Putamen (tissue), 1 donor: ENCODE measurements around the gene TRNAU1AP.
"Not testable (repeated sequence)": the region's sequence is repeated elsewhere in the genome, so short reads cannot be mapped to it uniquely, and the experiment has no call there.

Source experiments
- DNase-seq: peaks from one replicate; pipeline ENCODE4 v3.0.0-alpha.2; 2016; ENCODE audit warnings: low spot score

The TRNAU1AP gene

DNA sequence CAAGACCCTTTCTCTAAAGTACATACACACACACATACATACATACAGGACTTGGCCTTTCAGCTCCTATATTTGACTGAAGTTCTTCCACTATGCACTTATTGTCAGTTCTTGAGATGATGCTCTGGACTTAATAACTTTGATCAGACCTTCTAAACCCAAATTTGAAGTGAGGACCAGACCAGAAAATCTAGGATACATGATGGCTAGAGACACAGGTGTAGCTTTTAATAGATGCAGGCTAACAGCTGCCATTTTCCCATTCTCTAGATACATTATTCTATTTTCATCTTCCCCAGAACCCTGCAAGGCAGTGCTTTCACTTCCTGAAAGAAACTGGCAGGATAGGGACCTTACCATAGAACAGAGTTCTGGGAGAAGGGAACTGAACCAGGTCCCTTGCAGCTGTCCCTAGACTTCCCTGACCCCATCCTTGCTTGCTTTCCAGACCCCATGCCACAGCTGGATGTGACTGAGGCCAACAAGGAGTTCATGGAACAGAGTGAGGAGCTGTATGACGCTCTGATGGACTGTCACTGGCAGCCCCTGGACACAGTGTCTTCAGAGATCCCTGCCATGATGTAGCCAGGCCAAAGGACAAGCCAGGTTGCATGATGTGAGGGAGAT is 24.3 kb downstream of the TRNAU1AP start:
- DNase-seq = no peak

DNA sequence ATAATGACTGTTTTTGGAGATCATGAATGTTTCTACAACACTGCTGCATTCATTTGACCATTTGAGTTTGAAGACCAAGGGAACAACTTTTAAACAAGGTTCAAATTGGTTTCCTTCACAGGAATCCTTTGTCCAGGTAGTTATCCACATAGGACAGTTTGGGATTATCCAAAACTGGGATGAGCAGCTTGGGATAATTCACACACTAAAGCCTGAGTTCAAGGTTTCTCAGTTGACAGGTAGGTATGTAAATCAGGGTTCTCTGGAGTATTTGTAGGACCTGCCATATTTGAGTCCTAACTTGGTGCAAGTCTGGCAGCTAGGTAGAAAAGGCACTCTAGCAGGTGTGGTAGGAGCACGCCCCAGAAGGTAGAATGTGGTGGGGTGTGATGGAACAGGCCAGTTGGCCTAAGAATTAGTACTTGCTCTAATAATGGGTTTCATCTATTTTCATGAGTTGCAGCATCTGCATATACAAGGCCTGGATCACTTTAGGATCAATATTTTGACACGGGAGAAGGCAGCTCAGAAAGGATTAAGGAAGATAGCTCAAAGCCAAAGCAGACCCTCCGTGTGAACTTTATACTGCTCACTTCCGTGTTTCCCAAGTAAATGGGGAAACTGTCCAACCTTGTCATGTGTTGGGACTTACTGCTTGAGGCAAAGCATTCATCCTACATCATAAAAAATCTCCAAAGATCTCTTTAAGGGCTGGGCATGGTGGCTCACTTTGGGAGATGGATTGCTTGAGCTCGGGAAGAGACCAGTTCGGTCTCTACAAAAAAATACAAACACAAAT is 25.1 kb downstream of the TRNAU1AP start:
- DNase-seq = no peak

DNA sequence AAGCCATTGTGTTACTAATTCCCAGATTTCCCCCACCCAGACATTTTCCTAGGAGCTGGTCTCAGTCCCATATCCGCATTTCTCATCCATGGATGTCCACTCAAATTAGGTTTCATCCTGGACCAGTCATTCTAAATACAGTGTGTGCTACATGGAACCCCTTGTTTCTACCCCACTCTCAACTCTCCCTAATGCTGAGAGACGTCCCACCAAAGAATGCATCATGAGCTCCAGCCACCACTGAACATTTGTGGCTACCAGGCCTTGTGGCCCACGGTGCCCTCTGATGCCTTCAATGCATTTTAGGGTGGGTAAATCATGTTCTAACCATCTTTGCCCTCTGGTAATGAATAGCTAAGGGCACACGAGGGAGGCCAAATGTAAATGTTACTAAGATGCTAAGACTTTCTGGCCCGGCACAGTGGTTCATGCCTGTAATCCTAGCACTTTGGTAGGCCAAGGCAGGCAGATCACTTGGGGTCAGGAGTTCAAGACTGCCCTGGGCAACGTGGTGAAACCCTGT is 25.9 kb downstream of the TRNAU1AP start:
- no peak for DNase-seq

DNA sequence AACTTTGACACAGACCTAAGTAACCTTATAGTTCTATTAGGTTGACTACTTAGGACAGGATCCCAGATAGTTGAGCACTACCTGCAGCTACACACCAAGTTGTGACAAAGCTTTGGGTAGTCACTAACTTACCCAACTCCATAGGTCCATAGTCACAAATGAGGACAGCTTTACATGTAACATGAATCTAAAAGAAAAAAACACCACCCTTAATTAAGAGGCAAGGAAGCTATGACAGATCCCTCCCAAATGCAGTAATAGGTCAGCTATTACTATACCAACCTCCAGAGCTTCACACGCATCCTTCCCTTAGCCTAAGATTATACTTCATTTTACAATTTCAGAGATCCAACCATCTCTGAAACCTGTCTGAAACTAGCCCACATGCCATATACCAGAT is 26.5 kb downstream of the TRNAU1AP start:
- DNase-seq = no peak

DNA sequence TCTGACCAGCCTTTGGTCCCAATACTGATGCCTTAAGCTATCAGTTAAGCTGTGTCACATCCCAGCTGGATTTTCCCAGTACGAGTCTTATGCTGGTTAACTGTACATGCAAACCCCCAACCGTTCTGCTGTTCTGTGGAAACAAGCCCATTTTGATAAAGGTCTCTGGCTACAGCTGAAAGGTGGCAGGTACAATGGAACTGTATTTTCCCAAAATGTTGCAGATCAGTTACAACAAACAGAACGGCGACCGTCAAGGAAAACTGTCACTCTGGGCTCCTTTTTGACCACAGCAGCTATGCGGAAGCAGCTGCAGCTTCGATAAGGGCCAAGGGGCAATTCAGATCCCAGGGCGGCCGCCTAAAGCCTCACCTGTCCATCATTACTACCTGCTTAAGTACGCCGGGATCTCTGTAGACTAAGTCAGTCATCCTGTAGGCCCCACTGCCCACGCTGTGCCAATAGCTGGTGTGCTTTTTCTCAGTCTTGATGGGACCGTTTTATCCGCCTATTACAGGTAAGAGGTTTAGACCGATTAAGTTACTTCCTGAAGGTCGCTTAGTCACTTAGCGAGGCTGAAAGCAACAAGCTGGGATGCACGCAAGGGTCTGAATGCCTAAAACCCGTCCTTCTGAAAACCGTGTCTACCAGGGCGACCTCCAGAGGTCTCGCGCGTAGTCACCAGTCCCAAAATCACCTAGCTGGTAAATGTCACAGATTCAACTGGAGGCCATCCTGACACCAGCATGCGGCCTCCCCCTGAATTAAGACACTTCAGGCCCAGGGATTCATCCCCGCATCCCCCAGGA is 28.0 kb downstream of the TRNAU1AP start:
- peak; percentile 39 for DNase-seq

DNA sequence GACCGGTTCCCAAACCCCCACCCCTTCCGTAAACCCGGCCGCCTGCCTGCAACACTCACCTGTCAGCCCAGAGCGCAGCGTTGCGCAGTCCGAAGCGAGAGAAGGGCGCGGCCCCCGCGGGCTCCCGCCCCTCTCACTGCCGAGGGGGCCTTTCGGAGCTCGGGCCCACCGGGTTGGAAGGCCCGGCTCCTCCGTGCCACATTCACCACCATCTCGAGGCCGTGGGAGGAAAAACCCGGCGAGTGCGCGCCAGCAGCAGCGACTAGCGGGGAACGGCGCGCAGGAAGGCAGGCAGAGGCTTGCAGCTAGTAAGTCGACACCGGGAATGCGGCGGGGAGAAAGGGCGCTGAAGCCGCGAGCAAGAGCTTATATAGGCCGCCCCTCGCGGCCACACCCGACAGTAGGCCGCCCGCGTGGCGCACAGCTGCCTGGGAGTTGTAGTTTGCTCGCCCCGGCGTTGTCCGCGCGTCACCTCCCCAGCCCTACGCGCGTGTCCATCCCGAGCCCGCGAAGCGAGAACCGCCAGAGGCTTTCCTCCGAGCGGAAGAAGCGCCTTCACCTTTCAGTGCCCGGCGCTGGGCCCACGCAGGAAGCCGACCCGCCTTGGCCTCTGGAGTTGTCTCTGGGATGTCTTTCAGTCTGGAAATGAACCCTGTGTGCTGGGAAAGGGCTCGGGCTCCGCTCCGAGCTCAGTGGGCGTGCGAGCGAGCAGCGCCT is 28.8 kb downstream of the TRNAU1AP start:
- DNase-seq = peak; percentile 94

DNA sequence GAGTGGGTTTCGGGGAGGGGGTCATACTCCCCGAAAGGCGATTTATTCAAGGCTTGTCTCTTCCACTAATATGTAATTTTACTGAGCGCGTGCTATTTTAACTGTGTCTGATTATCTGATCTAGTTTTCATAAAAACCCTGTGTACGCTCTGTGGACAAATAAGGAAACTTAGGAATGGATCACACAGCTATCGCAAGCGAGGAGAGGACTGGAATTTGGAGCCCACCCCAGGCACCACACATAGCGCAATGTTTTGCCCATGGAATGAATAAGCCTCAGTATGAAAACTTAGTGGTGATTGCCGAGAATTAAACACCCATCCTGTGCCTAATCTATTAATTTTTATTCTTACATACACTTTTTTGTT is 29.3 kb downstream of the TRNAU1AP start:
- no peak for DNase-seq

DNA sequence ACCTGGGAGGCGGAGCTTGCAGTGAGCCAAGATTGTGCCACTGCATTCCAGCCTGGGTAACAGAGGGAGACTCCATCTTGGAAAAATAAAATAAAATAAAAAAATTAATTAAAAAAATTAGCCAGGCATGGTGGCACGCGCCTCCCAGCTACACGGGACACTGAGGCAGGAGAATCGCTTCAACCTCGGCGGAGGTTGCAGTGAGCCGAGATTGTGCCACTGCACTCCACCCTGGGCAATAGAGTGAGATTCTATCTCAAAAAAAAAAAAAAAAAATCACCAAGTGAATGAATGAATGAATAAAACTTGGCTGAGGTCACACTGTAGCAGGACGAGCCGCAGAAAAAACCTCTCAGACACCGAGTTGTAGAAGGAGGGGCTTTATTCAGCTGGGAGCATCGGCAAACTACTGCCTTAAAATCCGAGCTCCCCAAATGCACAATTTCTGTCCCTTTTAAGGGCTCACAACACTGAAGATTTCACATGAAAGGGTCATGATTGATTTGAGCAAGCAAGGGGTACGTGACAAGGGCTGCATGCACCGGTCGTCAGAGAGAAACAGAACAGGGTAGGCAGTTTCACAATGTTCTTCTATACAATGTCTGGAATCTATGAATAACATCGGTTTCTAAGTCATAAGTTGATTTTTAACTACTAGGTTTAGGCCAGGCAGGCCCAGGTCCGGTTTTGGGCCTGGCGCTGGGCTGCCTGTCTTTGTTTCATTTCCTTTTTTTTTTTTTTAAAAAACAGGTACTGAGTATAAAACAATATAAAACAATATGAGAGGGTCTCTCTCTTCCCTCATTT is 33.9 kb downstream of the TRNAU1AP start:
- DNase-seq = not testable (repeated sequence)

DNA sequence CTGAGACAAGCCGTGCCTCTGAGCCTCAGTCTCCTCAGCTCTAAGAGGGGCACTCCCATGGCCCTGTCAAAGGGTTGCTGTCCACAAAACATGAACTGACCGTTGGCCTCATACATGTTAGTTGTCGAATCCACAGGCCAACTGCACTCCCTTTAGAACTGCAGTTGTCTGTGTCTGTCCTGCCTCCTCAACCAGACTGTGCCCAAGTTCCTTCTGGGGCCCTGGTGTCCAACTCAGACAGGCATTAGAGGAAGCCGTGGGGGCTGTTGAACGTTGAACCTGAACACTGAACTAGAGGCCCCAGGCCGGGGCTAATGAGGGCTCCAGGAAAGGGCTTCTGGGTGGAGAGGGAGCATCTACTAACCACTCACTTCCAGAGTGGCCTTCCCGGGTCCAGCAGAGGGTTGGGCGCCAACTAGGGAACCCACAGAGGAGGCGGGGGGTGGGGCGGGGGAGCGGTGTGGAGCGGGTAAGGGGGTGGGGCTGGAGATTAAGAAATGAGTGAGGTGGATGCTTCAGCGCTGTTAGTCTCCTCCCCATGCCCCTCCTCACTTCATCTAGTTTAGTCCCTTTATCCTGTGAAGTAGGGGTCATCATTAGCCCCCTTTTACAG is 38.9 kb downstream of the TRNAU1AP start, which contains the start of gene RAB42:
RAB42 (plus strand) TSS at position 558 of the 613 bp plus-strand sequence. CDS start 247 bp downstream, outside the sequence.
- no peak for DNase-seq

DNA sequence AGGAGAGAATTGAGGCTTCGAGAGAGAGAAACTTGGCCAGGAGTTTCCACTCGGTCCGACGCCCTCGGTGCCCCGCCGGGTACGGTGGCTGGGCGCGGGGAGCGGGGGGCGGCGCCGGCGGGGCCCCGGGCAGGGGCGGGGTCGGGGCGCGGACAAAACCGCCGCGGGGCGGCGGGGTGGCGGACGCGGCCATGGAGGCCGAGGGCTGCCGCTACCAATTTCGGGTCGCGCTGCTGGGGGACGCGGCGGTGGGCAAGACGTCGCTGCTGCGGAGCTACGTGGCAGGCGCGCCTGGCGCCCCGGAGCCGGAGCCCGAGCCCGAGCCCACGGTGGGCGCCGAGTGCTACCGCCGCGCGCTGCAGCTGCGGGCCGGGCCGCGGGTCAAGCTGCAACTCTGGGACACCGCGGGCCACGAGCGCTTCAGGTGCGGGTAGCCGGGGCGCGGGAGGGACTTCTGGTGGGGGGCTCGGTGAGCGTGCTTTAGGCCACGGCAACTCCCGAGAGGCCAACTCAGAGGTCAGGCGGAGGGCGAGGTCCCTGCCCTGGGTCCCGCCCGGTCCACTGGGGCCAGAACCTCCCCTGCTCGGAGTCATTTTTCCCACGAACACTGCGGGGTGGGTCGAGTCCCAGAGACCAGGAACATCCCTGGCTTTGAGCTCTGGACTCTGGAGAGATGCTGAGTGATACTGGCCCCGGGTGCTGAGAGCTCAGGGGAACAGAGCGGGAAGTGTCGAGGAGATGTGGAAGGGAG is 39.6 kb downstream of the TRNAU1AP start:
- no peak for DNase-seq

DNA sequence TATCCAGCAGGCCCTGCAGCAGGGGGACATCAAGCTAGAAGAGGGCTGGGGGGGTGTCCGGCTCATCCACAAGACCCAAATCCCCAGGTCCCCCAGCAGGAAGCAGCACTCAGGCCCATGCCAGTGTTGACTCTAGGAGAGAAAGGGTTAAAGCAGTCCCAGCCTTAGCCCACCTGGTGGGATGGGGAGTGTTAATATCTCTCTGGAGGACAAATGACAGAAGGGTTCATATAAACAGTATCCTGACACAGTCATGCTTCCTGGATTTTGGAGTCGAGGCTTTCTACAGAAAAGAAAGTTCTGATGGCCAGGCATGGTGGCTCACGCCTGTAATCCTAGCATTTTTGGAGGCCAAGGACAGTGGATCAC is 41.1 kb downstream of the TRNAU1AP start:
- DNase-seq = not testable (repeated sequence)

DNA sequence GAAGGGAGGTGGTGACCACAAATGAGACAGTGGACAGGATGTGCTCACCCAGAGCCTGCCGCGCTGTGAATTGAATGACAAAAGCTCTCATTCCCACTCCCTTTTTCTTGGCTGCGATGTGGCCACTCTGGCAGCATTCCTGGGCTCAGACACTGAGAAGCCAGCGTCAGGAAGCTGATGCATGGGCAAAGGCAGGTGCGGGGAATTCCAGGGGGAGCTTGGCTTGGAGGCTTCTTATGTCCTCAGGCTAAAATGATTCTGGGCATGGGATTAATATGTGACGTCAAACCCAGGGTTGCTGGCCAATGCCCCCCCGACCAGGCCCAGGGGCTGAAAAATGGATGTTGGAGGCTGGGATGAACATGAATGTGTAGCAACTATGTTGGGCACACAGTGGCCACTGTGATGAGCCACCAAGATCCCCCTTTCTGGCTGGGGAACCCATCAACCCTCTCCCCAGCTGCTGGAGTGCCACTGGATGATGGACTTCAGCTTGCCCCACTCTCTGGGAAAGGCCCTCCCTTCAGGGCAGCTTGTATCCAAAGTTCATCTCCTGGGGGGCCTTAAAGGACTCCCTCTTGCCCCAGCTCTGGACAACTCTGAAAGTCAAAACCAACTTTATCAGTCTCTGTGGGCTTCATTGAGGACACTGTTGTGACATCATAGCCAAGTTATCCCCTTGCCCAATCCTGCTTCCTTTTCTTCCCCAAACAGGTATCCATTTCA is 42.0 kb downstream of the TRNAU1AP start:
- DNase-seq = not testable (repeated sequence)

DNA sequence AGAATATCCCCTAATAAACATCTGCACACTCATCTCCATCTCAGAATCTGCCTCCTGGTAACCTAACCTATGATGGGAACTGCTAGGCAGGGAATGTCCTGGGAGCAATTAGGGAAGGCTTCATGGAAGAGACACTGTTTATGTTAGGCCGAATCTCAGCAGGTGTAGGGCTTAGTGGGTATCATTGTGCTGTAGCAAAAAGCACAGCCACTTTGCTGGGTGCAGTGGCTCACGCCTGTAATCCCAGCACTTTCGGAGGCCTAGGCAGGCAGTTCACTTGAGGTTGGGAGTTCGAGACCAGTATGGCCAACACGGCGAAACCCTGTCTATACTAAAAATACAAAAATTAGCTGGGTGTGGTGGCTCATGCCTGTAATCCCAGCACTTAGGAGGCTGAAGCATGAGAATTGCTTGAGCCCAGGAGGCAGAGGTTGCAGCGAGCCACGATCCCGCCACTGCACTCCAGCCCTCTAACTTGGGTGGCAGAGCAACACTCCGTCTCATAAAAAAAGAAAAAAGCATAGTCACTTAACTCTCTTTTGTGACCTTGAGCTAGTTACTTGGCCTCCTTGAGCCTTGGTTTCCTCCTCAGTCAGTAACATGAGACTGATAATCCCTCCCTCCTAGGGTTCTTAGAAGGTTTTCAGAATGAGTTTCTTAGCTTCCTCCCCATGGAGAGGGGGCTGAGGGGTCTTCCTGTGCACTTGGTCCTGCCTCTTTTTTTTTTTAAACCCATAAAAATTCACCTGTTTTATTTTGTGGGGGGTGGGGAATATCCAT is 42.7 kb downstream of the TRNAU1AP start:
- no peak for DNase-seq

DNA sequence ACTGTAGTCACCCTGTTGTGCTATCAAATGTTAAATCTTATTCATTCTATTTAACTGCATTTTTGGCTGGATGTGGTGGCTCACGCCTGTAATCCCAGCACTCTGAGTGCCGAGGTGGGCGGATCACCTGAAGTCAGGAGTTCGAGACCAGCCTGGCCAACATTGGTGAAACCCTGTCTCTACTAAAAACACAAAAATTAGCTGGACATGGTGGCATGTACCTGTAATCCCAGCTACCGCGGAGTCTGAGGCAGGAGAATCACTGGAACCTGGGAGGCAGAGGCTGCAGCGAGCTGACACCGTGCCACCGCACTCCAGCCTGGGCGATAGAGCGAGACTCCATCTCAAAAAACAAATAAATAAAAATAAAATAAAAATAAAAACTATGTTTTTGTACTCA is 43.4 kb downstream of the TRNAU1AP start:
- not testable (repeated sequence) for DNase-seq

DNA sequence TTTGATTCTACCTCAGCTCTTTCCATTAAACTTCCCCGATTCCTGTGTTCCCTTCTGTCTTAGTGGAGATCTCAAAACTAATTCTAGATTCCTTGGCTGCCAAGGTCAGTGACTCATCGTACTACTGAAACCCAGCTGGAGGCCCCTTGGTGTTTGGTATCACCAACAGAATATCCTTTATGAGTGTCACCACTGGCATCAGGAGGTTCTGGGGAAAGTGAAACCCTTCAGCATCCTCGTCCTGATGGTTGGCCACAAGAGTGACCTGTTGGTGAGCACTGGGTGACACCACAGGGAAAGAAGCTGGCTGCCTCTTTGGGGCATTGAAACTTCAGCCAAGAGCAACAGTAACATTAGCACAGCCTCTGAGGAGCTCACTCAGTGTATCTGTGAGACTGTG is 48.8 kb downstream of the TRNAU1AP start:
- DNase-seq = no peak

DNA sequence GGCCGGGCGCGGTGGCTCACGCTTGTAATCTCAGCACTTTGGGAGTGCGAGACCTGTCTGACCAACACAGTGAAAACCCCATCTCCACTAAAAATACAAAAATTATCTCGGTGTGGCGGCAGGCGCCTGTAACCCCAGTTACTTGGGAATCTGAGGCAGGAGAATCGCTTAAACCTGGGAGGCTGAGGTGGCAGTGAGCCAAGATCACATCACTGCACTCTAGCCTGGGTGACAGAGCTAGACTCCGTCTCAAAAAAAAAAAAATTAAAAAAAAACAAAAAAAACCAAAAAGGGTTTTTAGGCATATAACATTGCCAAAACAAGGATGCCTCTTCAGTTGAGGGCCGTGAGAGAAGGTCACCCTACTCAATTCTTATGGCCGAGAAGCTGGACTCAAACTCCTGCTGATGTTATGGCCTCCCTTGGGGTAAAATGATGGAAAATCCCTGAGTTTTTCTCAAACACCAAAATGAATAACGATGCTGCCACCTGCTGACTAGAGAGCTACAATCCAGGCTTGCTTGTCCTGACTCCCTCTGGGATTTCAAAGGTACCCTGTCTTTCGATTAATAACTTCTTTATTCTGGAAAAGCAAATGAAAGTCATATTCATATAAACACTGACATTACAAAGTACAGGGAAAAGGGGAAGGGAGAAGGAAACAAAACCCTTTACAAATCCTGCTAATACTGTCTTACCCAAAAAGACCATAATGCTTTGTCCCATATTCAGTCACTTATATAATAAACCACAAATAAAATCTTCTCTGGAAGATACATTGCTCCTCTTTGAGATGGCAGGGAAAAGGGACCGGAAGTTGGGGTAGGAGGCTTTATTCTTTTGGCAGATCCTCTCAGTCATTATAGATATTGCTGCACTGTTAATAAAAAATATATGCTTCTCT is 49.9 kb downstream of the TRNAU1AP start:
- peak; percentile 80 for DNase-seq

DNA sequence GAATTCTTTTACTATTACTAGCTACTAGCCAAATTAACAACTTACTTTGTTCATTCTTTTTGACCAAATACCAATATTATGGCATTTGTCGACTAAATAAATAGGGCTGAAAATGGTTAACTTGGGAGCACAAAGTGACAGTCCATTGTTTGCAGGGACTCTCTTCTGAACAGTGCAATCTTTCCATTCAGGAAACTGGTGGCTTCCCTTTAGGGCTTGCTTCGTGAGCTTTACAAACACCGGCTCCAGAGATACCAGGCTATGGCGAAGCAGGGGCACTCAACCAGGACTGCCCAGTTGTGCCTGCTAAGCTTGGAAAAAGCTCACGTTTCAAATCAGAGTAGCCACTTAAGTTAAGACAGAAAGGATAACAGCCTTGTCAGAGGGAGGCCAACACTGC is 51.5 kb downstream of the TRNAU1AP start:
- DNase-seq = no peak
